Endodermal cell (in vitro differentiated cells): ENCODE data around the gene RHEX. TPM values are rescaled to one million over a fixed set of nuclear protein-coding genes. Genes with fewer than 3 reads are reported as not detected.

Experiments used
- DNase-seq: peaks from one replicate; pipeline ENCODE4 v3.0.0-alpha.2; 2017
- H3K27ac ChIP-seq: 2 replicates; pipeline ENCODE4 v1.5.1; 2013; ENCODE audit warnings: mild to moderate bottlenecking, low read depth, low read length, moderate library complexity
- H3K27me3 ChIP-seq: 2 replicates; pipeline ENCODE4 v1.6.1; 2013; ENCODE audit warnings: mild to moderate bottlenecking, low read length, moderate library complexity; ENCODE audit not compliant: insufficient read depth, control insufficient read depth, poor library complexity, severe bottlenecking
- H3K36me3 ChIP-seq: 2 replicates; pipeline ENCODE4 v1.7.0; 2013; ENCODE audit warnings: mild to moderate bottlenecking, low read length, moderate library complexity; ENCODE audit not compliant: control insufficient read depth, insufficient read depth
- H3K4me1 ChIP-seq: one replicate; pipeline ENCODE4 v1.7.0; 2013; ENCODE audit warnings: low read length; ENCODE audit not compliant: control insufficient read depth, insufficient read depth
- H3K4me3 ChIP-seq: 2 replicates; pipeline ENCODE4 v1.5.1; 2013; ENCODE audit warnings: mild to moderate bottlenecking, low read length, moderate library complexity
- H3K9ac ChIP-seq: 2 replicates; pipeline ENCODE4 v1.6.1; 2013; ENCODE audit warnings: mild to moderate bottlenecking, low read length, moderate library complexity; ENCODE audit not compliant: poor library complexity, severe bottlenecking; ENCODE audit errors: extremely low read depth
- H3K9me3 ChIP-seq: 2 replicates; pipeline ENCODE4 v1.6.1; 2013; ENCODE audit warnings: mild to moderate bottlenecking, low read length, moderate library complexity; ENCODE audit not compliant: control insufficient read depth
- H3K27ac Mint-ChIP-seq: 2 replicates; pipeline ENCODE4 v1.8.0; 2020; ENCODE audit warnings: mixed read lengths
- H3K27me3 Mint-ChIP-seq: 2 replicates; pipeline ENCODE4 v1.8.0; 2021; ENCODE audit warnings: mild to moderate bottlenecking, mixed read lengths; ENCODE audit not compliant: insufficient read depth
- H3K36me3 Mint-ChIP-seq: 2 replicates; pipeline ENCODE4 v1.8.0; 2020; ENCODE audit warnings: low read depth, mixed read lengths
- H3K4me1 Mint-ChIP-seq: 2 replicates; pipeline ENCODE4 v1.8.0; 2020; ENCODE audit warnings: mixed read lengths
- H3K4me3 Mint-ChIP-seq: 2 replicates; pipeline ENCODE4 v1.8.0; 2020; ENCODE audit warnings: mild to moderate bottlenecking, moderate library complexity, mixed read lengths
- H3K9me3 Mint-ChIP-seq: 2 replicates; pipeline ENCODE4 v1.8.0; 2020; ENCODE audit warnings: mild to moderate bottlenecking, mixed read lengths
- WGBS, 2 experiments: methylation state at CpG; one replicate each; pipeline versions ENCODE4 v1.1.5 to v1.1.7; 2013; ENCODE audit warnings: missing lambda C conversion rate in 2 of 2, mixed read lengths in 1 of 2; ENCODE audit not compliant: insufficient coverage in 1 of 2, insufficient read length in 1 of 2; 5-methylcytosine and 5-hydroxymethylcytosine counted together
- total RNA-seq, 2 donors: library from RNA; stranded (reverse); fragmentation: NEBNext Ultra II Directional in 1 of 2; extraction: Animal tissue kit (Norgen Biotek cat#: 25700) in 1 of 2; gene quantifications; 2 replicates in 1 of 2; 3 replicates in 1 of 2; pipeline ENCODE4 v1.2.1, GENCODE V29; 2021
- TF ChIP-seq, protein P1 (sequence below): fragments of 200-600 bp; sonication (generic); conservative IDR thresholded peaks from 2 replicates; pipeline ENCODE4 v1.5.0; 2021; ENCODE audit warnings: antibody characterized with exemption, mild to moderate bottlenecking

The RHEX gene
- total RNA-seq, 2 donors from 2014 or later = not detected

DNA sequence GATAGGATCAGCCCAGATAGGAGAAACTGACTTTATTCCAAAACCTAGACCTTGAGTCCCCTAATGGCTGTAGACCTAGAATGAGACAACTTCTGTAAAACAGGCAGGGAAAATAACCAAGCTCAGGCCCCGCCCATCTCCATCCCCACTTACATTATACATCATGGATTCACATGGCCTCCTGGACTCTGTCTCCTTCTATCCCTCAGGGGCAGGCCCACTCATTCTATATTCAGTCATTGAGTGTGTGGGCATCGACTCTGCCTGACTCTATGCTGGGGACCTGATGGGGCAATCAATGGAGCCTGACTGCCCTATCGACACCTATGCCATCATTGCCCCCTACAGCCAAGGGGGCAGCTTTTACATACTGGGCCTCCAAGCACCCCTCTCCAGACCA lies 57.8 kb downstream of the RHEX start:
- DNase-seq = no peak

DNA sequence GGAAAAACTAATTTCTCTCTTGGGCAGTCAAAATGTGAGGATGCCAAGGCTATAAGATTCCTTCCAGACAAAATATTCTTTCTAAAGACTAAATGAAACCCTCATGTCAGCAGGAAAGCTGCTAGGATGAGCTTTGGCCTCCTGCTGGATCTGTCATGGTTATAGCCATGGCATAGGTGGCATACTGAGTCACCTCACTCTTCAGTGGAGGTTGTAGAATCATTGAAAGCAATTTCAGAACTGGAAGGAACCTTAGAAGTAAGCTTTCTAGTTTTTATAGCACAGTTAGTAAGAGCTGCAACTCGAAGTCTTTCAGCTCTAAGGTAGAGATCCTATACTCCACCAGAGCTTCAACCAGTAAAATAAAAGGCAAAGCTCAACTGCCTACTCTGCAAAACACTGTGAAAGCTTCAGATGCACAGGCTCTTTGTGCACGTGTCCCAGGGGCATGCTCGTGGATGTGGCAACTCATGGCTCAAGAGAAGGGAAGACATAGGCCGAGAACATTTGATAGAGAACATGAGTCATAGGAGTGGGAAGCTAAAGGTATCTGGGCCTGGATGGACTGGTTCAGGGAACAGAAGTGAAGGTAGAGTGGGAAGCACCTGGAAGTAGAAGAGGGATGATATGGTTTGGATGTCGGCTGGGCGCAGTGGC lies 58.4 kb downstream of the RHEX start:
- H3K4me1 ChIP-seq = peaks cover 2% of the 10 kb centered on the region
- TF ChIP-seq, protein P1, sequence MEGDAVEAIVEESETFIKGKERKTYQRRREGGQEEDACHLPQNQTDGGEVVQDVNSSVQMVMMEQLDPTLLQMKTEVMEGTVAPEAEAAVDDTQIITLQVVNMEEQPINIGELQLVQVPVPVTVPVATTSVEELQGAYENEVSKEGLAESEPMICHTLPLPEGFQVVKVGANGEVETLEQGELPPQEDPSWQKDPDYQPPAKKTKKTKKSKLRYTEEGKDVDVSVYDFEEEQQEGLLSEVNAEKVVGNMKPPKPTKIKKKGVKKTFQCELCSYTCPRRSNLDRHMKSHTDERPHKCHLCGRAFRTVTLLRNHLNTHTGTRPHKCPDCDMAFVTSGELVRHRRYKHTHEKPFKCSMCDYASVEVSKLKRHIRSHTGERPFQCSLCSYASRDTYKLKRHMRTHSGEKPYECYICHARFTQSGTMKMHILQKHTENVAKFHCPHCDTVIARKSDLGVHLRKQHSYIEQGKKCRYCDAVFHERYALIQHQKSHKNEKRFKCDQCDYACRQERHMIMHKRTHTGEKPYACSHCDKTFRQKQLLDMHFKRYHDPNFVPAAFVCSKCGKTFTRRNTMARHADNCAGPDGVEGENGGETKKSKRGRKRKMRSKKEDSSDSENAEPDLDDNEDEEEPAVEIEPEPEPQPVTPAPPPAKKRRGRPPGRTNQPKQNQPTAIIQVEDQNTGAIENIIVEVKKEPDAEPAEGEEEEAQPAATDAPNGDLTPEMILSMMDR = no peak
- WGBS, 2 experiments = 88 to 92% methylated on average over 6 of the region's 6 CpGs
- peaks cover 14% of the 10 kb centered on the region for H3K4me1 Mint-ChIP-seq
- H3K9ac ChIP-seq = no peak overlapping the region
- H3K27ac ChIP-seq = no peak overlapping the region
- H3K4me3 ChIP-seq = no peak overlapping the region
- H3K27me3 Mint-ChIP-seq = peaks cover 21% of the 10 kb centered on the region
- H3K36me3 Mint-ChIP-seq = no peaks in the 10 kb centered on the region
- H3K4me3 Mint-ChIP-seq = no peak overlapping the region
- H3K9me3 Mint-ChIP-seq = no peaks in the 10 kb centered on the region
- DNase-seq = no peak
- no peak overlapping the region for H3K27ac Mint-ChIP-seq
- peaks cover 23% of the 10 kb centered on the region for H3K27me3 ChIP-seq
- H3K9me3 ChIP-seq = no peaks in the 10 kb centered on the region
- H3K36me3 ChIP-seq = no peaks in the 10 kb centered on the region

More for the DNA sequence above, 57.8 kb downstream of the RHEX start:
- Mint-ChIP-seq H3K27ac (no peak overlapping the region), H3K27me3 (peaks cover 16% of the 10 kb centered on the region), H3K4me3 (no peak overlapping the region), H3K9me3 (no peaks in the 10 kb centered on the region), H3K36me3 (no peaks in the 10 kb centered on the region), H3K4me1 (peaks cover 15% of the 10 kb centered on the region)
- Histone ChIP-seq H3K9ac (no peak overlapping the region), H3K9me3 (no peaks in the 10 kb centered on the region), H3K4me3 (no peak overlapping the region), H3K4me1 (peaks cover 2% of the 10 kb centered on the region), H3K27me3 (peaks cover 17% of the 10 kb centered on the region), H3K27ac (no peak overlapping the region), H3K36me3 (no peaks in the 10 kb centered on the region)
- TF ChIP-seq, protein P1 = no peak
- 92 to 100% methylated on average over 2 to 3 of the region's 3 CpGs for WGBS, 2 experiments

DNA sequence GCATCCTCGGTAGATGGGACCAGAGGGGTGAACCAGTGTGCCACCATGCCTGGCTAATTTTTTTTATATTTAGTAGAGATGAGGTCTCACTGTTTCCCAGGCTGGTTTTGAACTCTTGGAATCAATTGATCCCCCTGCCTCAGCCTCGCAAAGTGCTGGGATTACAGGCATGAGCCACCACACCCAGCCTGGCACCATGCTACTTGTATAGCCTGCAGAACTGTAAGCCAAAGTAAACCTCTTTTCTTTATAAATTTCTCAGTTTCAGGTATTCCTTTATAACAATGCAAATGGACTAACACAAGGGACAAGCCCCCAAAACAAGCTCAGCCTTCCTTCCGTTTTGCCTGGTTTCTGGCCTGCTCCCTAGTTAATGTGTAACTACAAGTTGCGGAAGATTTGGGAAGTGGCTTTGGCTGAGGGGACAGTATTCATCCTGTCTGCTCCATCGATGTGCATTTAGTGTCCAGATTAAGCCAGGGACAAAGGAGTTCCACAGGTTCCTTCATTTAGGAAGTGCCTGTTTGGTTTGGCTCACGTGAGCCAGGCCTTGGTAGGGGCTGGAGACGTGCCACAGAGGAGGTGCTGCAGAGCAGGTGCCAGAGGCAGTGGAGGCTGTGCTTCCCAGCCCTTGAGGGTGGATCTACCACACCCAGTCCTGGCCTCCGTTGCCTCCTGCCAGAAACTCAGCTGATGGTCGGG lies 59.8 kb downstream of the RHEX start:
- no peak overlapping the region for H3K4me3 ChIP-seq
- Mint-ChIP-seq H3K36me3 (no peaks in the 10 kb centered on the region), H3K9me3 (no peaks in the 10 kb centered on the region), H3K4me1 (peaks cover 9% of the 10 kb centered on the region), H3K4me3 (no peak overlapping the region), H3K27ac (no peak overlapping the region), H3K27me3 (peaks cover 33% of the 10 kb centered on the region)
- H3K27ac ChIP-seq = no peak overlapping the region
- H3K36me3 ChIP-seq = no peaks in the 10 kb centered on the region
- peaks cover 34% of the 10 kb centered on the region for H3K27me3 ChIP-seq
- DNase-seq = no peak
- TF ChIP-seq, protein P1 = no peak
- no peak overlapping the region for H3K9ac ChIP-seq
- no peaks in the 10 kb centered on the region for H3K4me1 ChIP-seq
- 91 to 92% methylated on average over 9 of the region's 9 CpGs for WGBS, 2 experiments
- no peaks in the 10 kb centered on the region for H3K9me3 ChIP-seq
